Fibroblast of mammary gland (primary cell): ENCODE results near the gene AMIGO1.
"Not testable (repeated sequence)": the region's sequence is repeated elsewhere in the genome, so short reads cannot be mapped to it uniquely, and the experiment has no call there.

Experiments
- DNase-seq: peaks from one replicate; pipeline ENCODE4 v3.0.0-alpha.2; 2010; ENCODE audit warnings: low read depth
- H3K4me3 ChIP-seq: 2 replicates; pipeline ENCODE4 v1.5.1; 2011; ENCODE audit warnings: low read depth, mild to moderate bottlenecking, low read length, moderate library complexity; ENCODE audit not compliant: control insufficient read depth
- TF ChIP-seq, protein P1 (sequence below): conservative IDR thresholded peaks from 2 replicates; pipeline ENCODE4 v1.5.1; 2011; ENCODE audit warnings: low read depth, low read length, inconsistent platforms; ENCODE audit not compliant: control insufficient read depth, insufficient read depth

Gene AMIGO1

DNA sequence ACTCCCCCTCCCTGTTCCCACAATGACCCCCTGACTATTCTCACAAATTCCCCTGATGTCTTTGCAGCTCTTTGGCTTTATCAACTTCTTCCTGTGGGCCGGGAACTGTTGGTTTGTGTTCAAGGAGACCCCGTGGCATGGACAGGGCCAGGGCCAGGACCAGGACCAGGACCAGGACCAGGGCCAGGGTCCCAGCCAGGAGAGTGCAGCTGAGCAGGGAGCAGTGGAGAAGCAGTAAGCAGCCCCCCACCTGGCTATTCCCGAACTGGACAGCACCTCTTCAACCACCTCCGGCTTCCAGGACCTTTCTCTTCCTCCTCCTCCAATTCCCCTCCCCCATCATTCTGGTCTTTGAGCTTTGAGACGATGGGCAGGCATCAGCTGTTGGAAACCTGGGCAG is 30.2 kb downstream of the AMIGO1 start:
- no peak overlapping the region for H3K4me3 ChIP-seq
- DNase-seq, result no peak
- TF ChIP-seq, protein P1, sequence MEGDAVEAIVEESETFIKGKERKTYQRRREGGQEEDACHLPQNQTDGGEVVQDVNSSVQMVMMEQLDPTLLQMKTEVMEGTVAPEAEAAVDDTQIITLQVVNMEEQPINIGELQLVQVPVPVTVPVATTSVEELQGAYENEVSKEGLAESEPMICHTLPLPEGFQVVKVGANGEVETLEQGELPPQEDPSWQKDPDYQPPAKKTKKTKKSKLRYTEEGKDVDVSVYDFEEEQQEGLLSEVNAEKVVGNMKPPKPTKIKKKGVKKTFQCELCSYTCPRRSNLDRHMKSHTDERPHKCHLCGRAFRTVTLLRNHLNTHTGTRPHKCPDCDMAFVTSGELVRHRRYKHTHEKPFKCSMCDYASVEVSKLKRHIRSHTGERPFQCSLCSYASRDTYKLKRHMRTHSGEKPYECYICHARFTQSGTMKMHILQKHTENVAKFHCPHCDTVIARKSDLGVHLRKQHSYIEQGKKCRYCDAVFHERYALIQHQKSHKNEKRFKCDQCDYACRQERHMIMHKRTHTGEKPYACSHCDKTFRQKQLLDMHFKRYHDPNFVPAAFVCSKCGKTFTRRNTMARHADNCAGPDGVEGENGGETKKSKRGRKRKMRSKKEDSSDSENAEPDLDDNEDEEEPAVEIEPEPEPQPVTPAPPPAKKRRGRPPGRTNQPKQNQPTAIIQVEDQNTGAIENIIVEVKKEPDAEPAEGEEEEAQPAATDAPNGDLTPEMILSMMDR, result no peak

- DNase-seq, result no peak
- no peak overlapping the region for H3K4me3 ChIP-seq
- TF ChIP-seq, protein P1, result no peak
These were observed 30.7 kb downstream of the AMIGO1 start for GRCh38 chr1:109478806-109479205.

DNA sequence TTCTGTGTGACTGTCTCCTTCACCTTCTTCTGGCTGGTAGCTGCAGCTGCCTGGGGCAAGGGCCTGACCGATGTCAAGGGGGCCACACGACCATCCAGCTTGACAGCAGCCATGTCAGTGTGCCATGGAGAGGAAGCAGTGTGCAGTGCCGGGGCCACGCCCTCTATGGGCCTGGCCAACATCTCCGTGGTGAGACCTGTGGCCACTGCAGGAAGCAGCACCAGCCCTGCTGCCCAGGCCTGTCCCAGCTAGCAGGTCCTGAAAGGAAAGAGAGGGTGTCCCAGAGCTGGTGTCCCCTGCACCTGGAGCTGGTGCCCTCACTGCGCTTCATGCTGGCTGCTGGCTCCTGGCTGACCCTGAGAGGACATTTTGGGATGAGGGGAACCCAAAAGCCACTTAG is 31.7 kb downstream of the AMIGO1 start:
- TF ChIP-seq, protein P1, result no peak
- H3K4me3 ChIP-seq, result no peak overlapping the region
- DNase-seq, result no peak

GRCh38 chr1:109476825-109477224 is 32.7 kb downstream of the AMIGO1 start:
- peak; percentile 51 for DNase-seq
- no peak overlapping the region for H3K4me3 ChIP-seq
- TF ChIP-seq, protein P1, result no peak

DNA sequence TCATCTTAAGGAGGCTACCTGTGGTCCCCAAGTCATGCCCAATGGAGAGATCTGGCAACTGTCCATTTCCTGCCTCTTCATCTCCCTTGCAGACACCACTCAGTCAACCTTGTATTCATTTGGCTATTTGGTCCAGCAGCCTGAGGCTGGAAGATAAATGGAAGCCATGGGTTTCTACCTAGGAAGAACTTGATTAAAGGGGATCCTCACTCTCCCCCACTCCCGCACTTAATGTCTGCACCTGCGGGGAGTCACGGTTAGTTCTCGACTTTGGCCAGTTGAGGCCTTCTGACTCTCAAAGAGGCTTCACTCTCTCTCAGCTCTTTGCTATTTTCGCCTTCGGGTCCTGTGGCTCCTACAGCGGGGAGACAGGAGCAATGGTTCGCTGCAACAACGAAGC is 34.3 kb downstream of the AMIGO1 start:
- TF ChIP-seq, protein P1, result no peak
- no peak overlapping the region for H3K4me3 ChIP-seq
- DNase-seq, result no peak

DNA sequence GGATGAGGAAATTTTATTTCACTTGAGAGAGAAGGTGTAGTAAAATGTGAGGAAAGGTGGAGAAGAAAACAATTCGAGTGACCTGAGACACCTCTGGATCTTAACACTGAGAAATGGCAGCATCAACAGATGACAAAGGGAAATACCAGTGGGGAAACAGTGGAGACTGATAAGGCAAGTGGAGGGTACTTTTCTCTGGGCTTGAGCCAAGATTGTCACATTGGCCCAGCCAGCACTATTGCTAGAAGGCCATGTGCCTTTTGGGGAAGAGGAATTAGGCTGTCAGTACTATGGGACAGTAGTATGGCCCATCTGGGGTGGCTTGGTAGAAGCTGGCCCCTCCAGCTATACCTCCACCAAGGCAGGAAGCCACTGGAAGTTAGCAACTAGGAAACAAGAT is 34.8 kb downstream of the AMIGO1 start:
- H3K4me3 ChIP-seq, result no peak overlapping the region
- TF ChIP-seq, protein P1, result no peak
- no peak for DNase-seq

DNA sequence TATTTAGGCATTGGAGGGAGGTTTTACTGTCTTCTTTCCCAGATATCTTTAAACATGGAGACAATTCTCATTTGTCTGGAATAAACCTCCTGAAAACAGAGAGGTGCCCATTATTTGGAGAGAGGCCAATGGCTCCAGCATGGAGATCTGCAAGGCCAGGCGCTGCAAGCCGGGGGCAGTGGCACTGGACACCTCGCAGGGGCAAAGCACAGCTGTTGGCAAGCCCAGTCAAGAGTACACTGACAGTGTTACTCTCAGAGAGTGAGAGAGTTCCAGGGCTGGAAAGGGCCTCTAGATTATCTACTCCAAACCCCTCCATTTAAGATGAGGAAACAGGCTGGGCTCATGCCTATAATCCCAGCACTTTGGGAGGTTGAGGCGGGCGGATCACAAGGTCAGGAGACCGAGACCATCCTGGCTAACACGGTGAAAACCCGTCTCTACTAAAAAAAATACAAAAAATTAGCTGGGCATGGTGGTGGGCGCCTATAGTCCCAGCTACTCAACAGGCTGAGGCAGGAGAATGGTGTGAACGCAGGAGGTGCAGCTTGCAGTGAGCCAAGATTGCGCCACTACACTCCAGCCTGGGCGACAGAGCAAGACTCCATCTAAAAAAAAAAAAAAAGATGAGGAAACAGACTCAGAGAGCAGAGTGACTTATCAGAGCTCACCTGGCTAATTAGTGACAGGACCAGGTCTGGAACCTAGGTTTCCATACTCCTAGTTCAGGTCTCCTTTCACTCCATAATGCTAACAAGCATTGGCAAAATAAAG is 36.1 kb downstream of the AMIGO1 start:
- not testable (repeated sequence) for DNase-seq, H3K4me3 ChIP-seq
